Stimulated activated CD8-positive, alpha-beta memory T cell treated with anti-CD3 and anti-CD28 coated beads, Interleukin-12 subunit alpha, Interleukin-12 subunit beta, amount 100 ng/mL, for 24 hours (primary cell): Measurements from ENCODE around the gene REN.

Experiments used
- DNase-seq: peaks from one replicate; pipeline ENCODE4 v3.0.0-alpha.2; 2020; ENCODE audit errors: extremely low read depth

REN gene

GRCh38 chr1:204153667-204154066 is 12.5 kb downstream of the REN start:
- no peak for DNase-seq

GRCh38 chr1:204152310-204153044 is 13.7 kb downstream of the REN start:
- DNase-seq: no peak

GRCh38 chr1:204151552-204152309 is 14.4 kb downstream of the REN start, which contains the start of gene ETNK2:
Gene ETNK2 (minus strand): TSS chr1:204152044. CDS start chr1:204151852, 192 bp downstream.
- no peak for DNase-seq

GRCh38 chr1:204150702-204151551 is 15.2 kb downstream of the REN start:
- no peak for DNase-seq

- DNase-seq: no peak
Observed at GRCh38 chr1:204149635-204150565, 16.2 kb downstream of the REN start.

GRCh38 chr1:204149107-204149506 is 17.0 kb downstream of the REN start:
- no peak for DNase-seq

- DNase-seq: no peak
Observed at GRCh38 chr1:204147406-204148383, 18.4 kb downstream of the REN start.

- DNase-seq: no peak
Observed at GRCh38 chr1:204146965-204147364, 19.2 kb downstream of the REN start.

GRCh38 chr1:204146309-204146708 is 19.8 kb downstream of the REN start:
- DNase-seq: no peak

- no peak for DNase-seq
Observed at GRCh38 chr1:204145033-204145504, 21.1 kb downstream of the REN start.

- DNase-seq: no peak
Observed at GRCh38 chr1:204143276-204144041, 22.7 kb downstream of the REN start.

GRCh38 chr1:204142032-204142974 is 23.8 kb downstream of the REN start:
- no peak for DNase-seq

GRCh38 chr1:204141131-204141530 is 25.0 kb downstream of the REN start:
- DNase-seq: no peak

- no peak for DNase-seq
Observed at GRCh38 chr1:204139952-204140351, 26.2 kb downstream of the REN start.

GRCh38 chr1:204139088-204139487 is 27.0 kb downstream of the REN start:
- DNase-seq: no peak

GRCh38 chr1:204136814-204137213 is 29.3 kb downstream of the REN start:
- DNase-seq: no peak

- no peak for DNase-seq
Observed at GRCh38 chr1:204134103-204134502, 32.0 kb downstream of the REN start.

GRCh38 chr1:204132718-204133117 is 33.4 kb downstream of the REN start:
- DNase-seq: no peak
